Prostate gland (tissue), 2 donors: ENCODE results near the gene SLC17A9.

Source experiments
- CTCF ChIP-seq, 4 experiments: fragments of 200-600 bp in 2 of 4; fragments of 450-650 bp in 2 of 4; sonication (generic) in 2 of 4; IDR thresholded peaks; 1 replicate in 3 of 4; 2 replicates in 1 of 4; pipeline ENCODE4 v1.5.1; 2016 to 2019; ENCODE audit warnings: antibody characterized with exemption in 4 of 4, mild to moderate bottlenecking in 2 of 4, moderate library complexity in 2 of 4
- POLR2A ChIP-seq: fragments of 450-650 bp; IDR thresholded peaks from one replicate; pipeline ENCODE4 v1.6.1; 2016; ENCODE audit warnings: antibody characterized with exemption, mild to moderate bottlenecking
- POLR2AphosphoS5 ChIP-seq: sonication (generic); formaldehyde crosslinking; IDR thresholded peaks from one replicate; pipeline ENCODE4 v1.6.1; 2017; ENCODE audit warnings: antibody characterized with exemption

GRCh38 chr20:62984666-62985443 lies 32.3 kb downstream of the SLC17A9 start:
- TF ChIP-seq CTCF (IDR thresholded peaks at IDR 0.05) (no peak), POLR2A (no peak), POLR2AphosphoS5 (no peak)
